Neuronal stem cell (in vitro differentiated cells): ENCODE measurements around the gene MED13L.

Experiments used
- DNase-seq: peaks from one replicate; pipeline ENCODE4 v3.0.0-alpha.2; 2013; ENCODE audit warnings: low spot score
- H2AFZ ChIP-seq: one replicate; pipeline ENCODE4 v1.6.1; 2013; ENCODE audit warnings: mild to moderate bottlenecking, low read length, inconsistent platforms
- H2AK5ac ChIP-seq: 2 replicates; pipeline ENCODE4 v1.6.1; 2013; ENCODE audit warnings: low read depth, mild to moderate bottlenecking, inconsistent platforms, low read length, moderate library complexity, mixed read lengths
- H2BK120ac ChIP-seq: 2 replicates; pipeline ENCODE4 v1.6.1; 2013; ENCODE audit warnings: low read depth, mild to moderate bottlenecking, inconsistent platforms, low read length, moderate library complexity, mixed read lengths
- H2BK12ac ChIP-seq: one replicate; pipeline ENCODE4 v1.6.1; 2013; ENCODE audit warnings: low read length, inconsistent platforms
- H2BK15ac ChIP-seq: 2 replicates; pipeline ENCODE4 v1.6.1; 2013; ENCODE audit warnings: mild to moderate bottlenecking, low read length, inconsistent platforms, mixed read lengths
- H2BK5ac ChIP-seq: one replicate; pipeline ENCODE4 v1.6.1; 2013; ENCODE audit warnings: inconsistent platforms, mild to moderate bottlenecking, low read length, moderate library complexity
- H3K14ac ChIP-seq: one replicate; pipeline ENCODE4 v1.6.1; 2013; ENCODE audit warnings: low read length, inconsistent platforms
- H3K18ac ChIP-seq: 2 replicates; pipeline ENCODE4 v1.6.1; 2013; ENCODE audit warnings: low read length, inconsistent platforms
- H3K23ac ChIP-seq: 2 replicates; pipeline ENCODE4 v1.6.1; 2013; ENCODE audit warnings: low read depth, mild to moderate bottlenecking, mixed read lengths, low read length, inconsistent platforms; ENCODE audit not compliant: poor library complexity
- H3K27ac ChIP-seq: replicated peaks from 3 replicates; pipeline ENCODE4 v1.5.1; 2013; ENCODE audit warnings: low read length, inconsistent platforms
- H3K27me3 ChIP-seq, 3 experiments: 2 replicates each; pipeline ENCODE4 v1.6.1; 2013; ENCODE audit warnings: low read length in 3 of 3, mild to moderate bottlenecking in 2 of 3, inconsistent platforms in 1 of 3, low read depth in 1 of 3, mixed read lengths in 1 of 3, moderate library complexity in 1 of 3; ENCODE audit not compliant: control insufficient read depth in 3 of 3, insufficient read depth in 3 of 3
- H3K36me3 ChIP-seq, 2 donors: replicated peaks in 1 of 2; 2 replicates each; pipeline ENCODE4 v1.6.1; 2013; ENCODE audit warnings: low read length in 2 of 2; ENCODE audit not compliant: control insufficient read depth in 2 of 2, insufficient read depth in 2 of 2
- H3K4ac ChIP-seq: 2 replicates; pipeline ENCODE4 v1.6.1; 2013; ENCODE audit warnings: inconsistent platforms, mild to moderate bottlenecking, low read length, moderate library complexity
- H3K4me1 ChIP-seq, 2 donors: 1 replicate in 1 of 2; 2 replicates in 1 of 2; pipeline ENCODE4 v1.6.1; 2013; ENCODE audit warnings: low read length in 2 of 2, low read depth in 1 of 2; ENCODE audit not compliant: control insufficient read depth in 2 of 2, insufficient read depth in 1 of 2
- H3K4me2 ChIP-seq: one replicate; pipeline ENCODE4 v1.6.1; 2013; ENCODE audit warnings: mild to moderate bottlenecking, low read length, inconsistent platforms; ENCODE audit not compliant: insufficient read depth, poor library complexity, severe bottlenecking
- H3K4me3 ChIP-seq, 2 donors: 2 replicates each; pipeline ENCODE4 v1.5.1; 2013; ENCODE audit warnings: low read length in 2 of 2, mild to moderate bottlenecking in 2 of 2, inconsistent platforms in 1 of 2, moderate library complexity in 1 of 2
- H3K79me1 ChIP-seq: one replicate; pipeline ENCODE4 v1.6.1; 2013; ENCODE audit warnings: low read depth, mild to moderate bottlenecking, inconsistent platforms, low read length, moderate library complexity
- H3K9ac ChIP-seq: one replicate; pipeline ENCODE4 v1.6.1; 2013; ENCODE audit warnings: mild to moderate bottlenecking, low read depth, low read length, inconsistent platforms; ENCODE audit not compliant: poor library complexity
- H3K9me3 ChIP-seq, 2 donors: replicated peaks in 1 of 2; 2 replicates each; pipeline versions ENCODE3 to v1.6.1; 2013; ENCODE audit warnings: low read length in 2 of 2, mild to moderate bottlenecking in 2 of 2, inconsistent platforms in 1 of 2, low read depth in 1 of 2, mixed read lengths in 1 of 2, moderate library complexity in 1 of 2; ENCODE audit not compliant: control insufficient read depth in 2 of 2, insufficient read depth in 1 of 2
- H4K8ac ChIP-seq: one replicate; pipeline ENCODE4 v1.6.1; 2013; ENCODE audit warnings: low read depth, mild to moderate bottlenecking, inconsistent platforms, low read length, moderate library complexity
- H4K91ac ChIP-seq: one replicate; pipeline ENCODE4 v1.6.1; 2013; ENCODE audit warnings: low read length, low read depth, mild to moderate bottlenecking, inconsistent platforms; ENCODE audit not compliant: poor library complexity
- WGBS, 2 donors: extraction: QIAGEN DNeasy Blood & Tissue Kit; methylation state at CpG; one replicate each; pipeline ENCODE4 v1.1.7; 2013; ENCODE audit warnings: missing lambda C conversion rate in 2 of 2, mixed read lengths in 1 of 2; ENCODE audit not compliant: insufficient read length in 2 of 2, insufficient replicate concordance in 1 of 2; ENCODE audit errors: extremely low coverage in 2 of 2; 5-methylcytosine and 5-hydroxymethylcytosine counted together

MED13L gene

DNA sequence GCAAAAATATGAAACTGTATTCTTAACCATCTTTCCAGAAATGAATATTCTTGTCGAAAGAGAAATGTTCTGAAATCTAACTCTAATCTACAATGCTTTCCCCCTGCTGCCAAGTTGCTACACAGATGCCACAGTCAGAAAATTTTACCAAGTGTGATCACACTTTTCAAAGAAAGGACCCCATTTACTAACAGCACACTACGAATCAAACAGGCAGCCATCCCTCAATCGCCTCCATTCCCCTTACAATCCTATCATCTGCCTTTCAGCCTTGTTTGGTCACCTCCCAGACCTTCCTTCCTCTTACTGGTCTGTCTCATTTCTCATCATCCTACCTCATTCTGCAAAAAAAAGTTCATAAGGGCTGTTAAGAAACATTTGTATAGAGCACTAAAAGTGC lies 190.1 kb downstream of the MED13L start:
- H2BK5ac ChIP-seq, result no peak overlapping the region
- no peaks in the 10 kb centered on the region for H3K36me3 ChIP-seq
- no peak overlapping the region for H2BK120ac ChIP-seq
- H3K23ac ChIP-seq, result no peak overlapping the region
- peaks cover 11% of the 10 kb centered on the region in 2 donors for H3K4me1 ChIP-seq
- H2AFZ ChIP-seq, result no peak overlapping the region
- H4K91ac ChIP-seq, result no peak overlapping the region
- no peak overlapping the region for H3K18ac ChIP-seq
- H3K79me1 ChIP-seq, result no peaks in the 10 kb centered on the region
- H4K8ac ChIP-seq, result no peak overlapping the region
- H3K9ac ChIP-seq, result no peak overlapping the region
- H3K9me3 ChIP-seq, result no peaks in the 10 kb centered on the region
- H3K4me3 ChIP-seq, result no peak overlapping the region
- no peak overlapping the region for H3K4me2 ChIP-seq
- no peaks in the 10 kb centered on the region for H3K27me3 ChIP-seq
- DNase-seq, result no peak
- H3K4ac ChIP-seq, result no peak overlapping the region
- H2BK15ac ChIP-seq, result no peak overlapping the region
- no peak overlapping the region for H2BK12ac ChIP-seq
- no peak overlapping the region for H3K14ac ChIP-seq
- no peak overlapping the region for H3K27ac ChIP-seq
- no peak overlapping the region for H2AK5ac ChIP-seq
- no CpG with 5 or more reads among the region's 3 CpGs for WGBS, 2 donors

DNA sequence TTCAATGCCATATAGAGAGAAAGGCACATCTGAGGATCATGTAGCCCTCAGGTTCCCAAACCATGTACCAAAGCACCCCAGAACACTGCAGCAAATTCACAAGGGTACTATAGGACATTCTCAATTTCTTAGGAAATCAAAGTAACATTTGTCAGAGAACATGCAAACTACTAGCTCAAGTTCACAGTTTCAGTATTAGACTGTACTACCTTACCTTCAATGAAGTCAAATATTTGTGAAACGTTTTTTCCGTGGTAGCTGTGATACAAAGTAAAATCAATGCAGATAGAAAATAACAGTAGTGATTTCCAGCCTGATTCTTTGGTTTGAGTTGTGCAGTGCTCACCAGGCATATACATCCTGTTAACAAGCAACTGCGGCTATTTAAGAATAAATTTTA lies 197.1 kb downstream of the MED13L start:
- no CpG with 5 or more reads among the region's 3 CpGs for WGBS, 2 donors

DNA sequence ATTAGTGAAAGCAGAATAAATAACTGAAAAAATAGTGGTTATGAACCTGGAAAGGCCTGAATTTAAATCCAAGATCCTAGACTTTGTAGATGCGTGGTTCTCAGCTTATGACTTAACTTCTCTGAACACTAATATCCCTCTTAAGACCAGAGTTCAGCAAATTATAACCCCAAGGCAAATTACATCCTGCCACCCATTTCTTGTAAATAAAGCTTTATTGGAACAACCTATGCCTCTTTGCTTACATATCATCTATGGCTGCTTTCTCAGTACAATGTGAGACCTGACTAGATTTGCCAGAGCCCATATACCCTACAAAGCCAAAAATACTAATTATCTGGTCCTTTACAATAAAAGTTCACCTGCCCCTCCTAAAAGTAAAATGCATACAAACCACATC lies 199.1 kb downstream of the MED13L start:
- no peak overlapping the region for H3K27ac ChIP-seq
- no peak overlapping the region for H3K23ac ChIP-seq
- no peak overlapping the region for H3K4ac ChIP-seq
- no peaks in the 10 kb centered on the region for H3K79me1 ChIP-seq
- H2AFZ ChIP-seq, result no peak overlapping the region
- H2BK15ac ChIP-seq, result no peak overlapping the region
- no peaks in the 10 kb centered on the region for H3K4me1 ChIP-seq
- no peaks in the 10 kb centered on the region for H3K27me3 ChIP-seq
- H2AK5ac ChIP-seq, result no peak overlapping the region
- H4K91ac ChIP-seq, result no peak overlapping the region
- DNase-seq, result no peak
- no peak overlapping the region for H3K4me2 ChIP-seq
- no CpG with 5 or more reads among the region's 1 CpG for WGBS, 2 donors
- H3K14ac ChIP-seq, result no peak overlapping the region
- H2BK12ac ChIP-seq, result no peak overlapping the region
- H3K9me3 ChIP-seq, result no peaks in the 10 kb centered on the region
- no peak overlapping the region for H2BK5ac ChIP-seq
- no peak overlapping the region for H3K9ac ChIP-seq
- no peak overlapping the region for H2BK120ac ChIP-seq
- no peak overlapping the region for H3K4me3 ChIP-seq
- H3K36me3 ChIP-seq, result no peaks in the 10 kb centered on the region
- H4K8ac ChIP-seq, result no peak overlapping the region
- H3K18ac ChIP-seq, result no peak overlapping the region

More for the DNA sequence above, 197.1 kb downstream of the MED13L start:
- no peaks in the 10 kb centered on the region for H3K9me3 ChIP-seq
- no peak overlapping the region for H3K18ac ChIP-seq
- H2AK5ac ChIP-seq, result no peak overlapping the region
- H4K8ac ChIP-seq, result no peak overlapping the region
- no peak overlapping the region for H3K23ac ChIP-seq
- no peaks in the 10 kb centered on the region for H3K36me3 ChIP-seq
- no peak overlapping the region for H2BK120ac ChIP-seq
- H3K4me3 ChIP-seq, result no peak overlapping the region
- H4K91ac ChIP-seq, result no peak overlapping the region
- no peak for DNase-seq
- H3K9ac ChIP-seq, result no peak overlapping the region
- H2BK15ac ChIP-seq, result no peak overlapping the region
- no peak overlapping the region for H2BK5ac ChIP-seq
- no peak overlapping the region for H2BK12ac ChIP-seq
- H2AFZ ChIP-seq, result no peak overlapping the region
- H3K27ac ChIP-seq, result no peak overlapping the region
- no peaks in the 10 kb centered on the region for H3K79me1 ChIP-seq
- no peak overlapping the region for H3K14ac ChIP-seq
- no peaks in the 10 kb centered on the region for H3K27me3 ChIP-seq
- no peaks in the 10 kb centered on the region for H3K4me1 ChIP-seq
- H3K4ac ChIP-seq, result no peak overlapping the region
- H3K4me2 ChIP-seq, result no peak overlapping the region

DNA sequence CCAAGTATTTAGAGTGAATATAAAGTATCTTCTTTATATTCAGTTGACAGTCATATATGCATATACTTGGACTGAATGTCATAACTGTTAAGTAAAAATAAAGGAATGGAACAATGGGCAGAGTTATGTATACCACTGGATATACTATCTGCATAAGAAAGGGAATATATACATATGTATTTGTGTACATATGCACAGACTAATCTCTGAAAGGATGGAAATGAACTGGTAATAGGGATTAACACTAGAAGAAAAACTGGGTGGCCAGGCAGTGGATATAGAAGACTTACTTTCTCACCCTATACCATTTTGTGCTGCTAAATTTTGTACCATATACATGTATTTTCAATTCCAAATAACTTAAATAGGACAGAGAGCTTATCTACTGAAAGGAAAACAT lies 200.1 kb downstream of the MED13L start:
- H3K27me3 ChIP-seq, result no peaks in the 10 kb centered on the region
- H3K4me3 ChIP-seq, result no peak overlapping the region
- no peaks in the 10 kb centered on the region for H3K79me1 ChIP-seq
- H2AFZ ChIP-seq, result no peak overlapping the region
- no peak overlapping the region for H2BK12ac ChIP-seq
- no peaks in the 10 kb centered on the region for H3K4me1 ChIP-seq
- H3K9me3 ChIP-seq, result no peaks in the 10 kb centered on the region
- no peak overlapping the region for H3K18ac ChIP-seq
- no peaks in the 10 kb centered on the region for H3K36me3 ChIP-seq
- no peak overlapping the region for H3K4me2 ChIP-seq
- H3K23ac ChIP-seq, result no peak overlapping the region
- H3K27ac ChIP-seq, result no peak overlapping the region
- H3K9ac ChIP-seq, result no peak overlapping the region
- no peak overlapping the region for H2BK5ac ChIP-seq
- no peak overlapping the region for H4K91ac ChIP-seq
- no peak overlapping the region for H2BK15ac ChIP-seq
- no peak overlapping the region for H3K4ac ChIP-seq
- H4K8ac ChIP-seq, result no peak overlapping the region
- no peak overlapping the region for H3K14ac ChIP-seq
- no peak for DNase-seq
- no peak overlapping the region for H2AK5ac ChIP-seq
- H2BK120ac ChIP-seq, result no peak overlapping the region
